IMR-90 (cell line): ENCODE data around the gene CHD9. TPM values are rescaled to one million over a fixed set of nuclear protein-coding genes. Genes with fewer than 3 reads are reported as not detected.

Experiments used
- ATAC-seq: fragments of 200-7000 bp; cut with Tn5 transposase; 2 replicates; pipeline ENCODE4 v1.9.1; 2020; ENCODE audit warnings: low read depth, mild to moderate bottlenecking, moderate library complexity
- BruUV-seq: library from RNA; stranded (reverse); fragments of 400-500 nt; replicated peaks from 2 replicates; lab custom pipeline; 2021; lab: Mats Ljungman, UMichigan
- CTCF ChIA-PET: fragments of 300-600 bp; formaldehyde crosslinking; extraction: SDS; loops from one replicate; lab custom pipeline; 2021; ENCODE audit warnings: antibody characterized with exemption; lab: Yijun Ruan, JAX
- POLR2A ChIA-PET: fragments of 300-600 bp; sonication (Branson Sonifier 250); formaldehyde crosslinking; loops from one replicate; lab custom pipeline; 2022; ENCODE audit warnings: antibody characterized with exemption; ENCODE audit not compliant: unreplicated experiment; lab: Charles Lee
- DNase-seq: peaks from one replicate; pipeline ENCODE4 v3.0.0; 2013
- H2AFZ ChIP-seq: replicated peaks from 2 replicates; pipeline ENCODE3; 2013; ENCODE audit warnings: low read length, mild to moderate bottlenecking; ENCODE audit not compliant: poor library complexity
- H2AK5ac ChIP-seq: 2 replicates; pipeline ENCODE4 v1.6.1; 2013; ENCODE audit warnings: low read depth, low read length, inconsistent platforms
- H2AK9ac ChIP-seq: replicated peaks from 2 replicates; pipeline ENCODE3; 2013; ENCODE audit warnings: mild to moderate bottlenecking, low read depth, low read length, moderate library complexity; ENCODE audit not compliant: poor library complexity
- H2BK120ac ChIP-seq: 2 replicates; pipeline ENCODE4 v1.6.1; 2013; ENCODE audit warnings: low read depth, low read length, inconsistent platforms
- H2BK15ac ChIP-seq: 3 replicates; pipeline ENCODE4 v1.6.1; 2013; ENCODE audit warnings: low read depth, low read length, inconsistent platforms
- H2BK20ac ChIP-seq: 2 replicates; pipeline ENCODE4 v1.6.1; 2013; ENCODE audit warnings: low read depth, mild to moderate bottlenecking, inconsistent platforms, low read length, moderate library complexity
- H2BK5ac ChIP-seq: 2 replicates; pipeline ENCODE4 v1.6.1; 2013; ENCODE audit warnings: mild to moderate bottlenecking, low read depth, low read length, inconsistent platforms; ENCODE audit not compliant: poor library complexity, severe bottlenecking
- H3K14ac ChIP-seq: replicated peaks from 2 replicates; pipeline ENCODE4 v1.6.1; 2013; ENCODE audit warnings: low read depth, low read length, inconsistent platforms
- H3K18ac ChIP-seq: 2 replicates; pipeline ENCODE4 v1.6.1; 2013; ENCODE audit warnings: low read depth, low read length, control low read depth
- H3K23ac ChIP-seq: 2 replicates; pipeline ENCODE4 v1.6.1; 2013; ENCODE audit warnings: low read depth, low read length, inconsistent platforms
- H3K27ac ChIP-seq: 2 replicates; pipeline ENCODE4 v1.5.1; 2013; ENCODE audit warnings: mild to moderate bottlenecking, control low read depth, low read length; ENCODE audit not compliant: insufficient read depth
- H3K27me3 ChIP-seq: 2 replicates; pipeline ENCODE4 v1.6.1; 2013; ENCODE audit warnings: low read length; ENCODE audit not compliant: control insufficient read depth, insufficient read depth
- H3K36me3 ChIP-seq: 2 replicates; pipeline ENCODE4 v1.6.1; 2013; ENCODE audit warnings: low read length, mixed read lengths; ENCODE audit not compliant: control insufficient read depth, insufficient read depth
- H3K4ac ChIP-seq: 2 replicates; pipeline ENCODE4 v1.6.1; 2013; ENCODE audit warnings: low read depth, low read length, inconsistent platforms
- H3K4me1 ChIP-seq: 2 replicates; pipeline ENCODE4 v1.6.1; 2013; ENCODE audit warnings: low read length, mixed read lengths; ENCODE audit not compliant: control insufficient read depth, insufficient read depth
- H3K4me2 ChIP-seq: 2 replicates; pipeline ENCODE4 v1.6.1; 2013; ENCODE audit warnings: low read depth, mild to moderate bottlenecking, control low read depth, low read length, moderate library complexity
- H3K4me3 ChIP-seq: 2 replicates; pipeline ENCODE4 v1.5.1; 2013; ENCODE audit warnings: low read depth, mild to moderate bottlenecking, control low read depth, low read length, moderate library complexity; ENCODE audit not compliant: insufficient read depth
- H3K56ac ChIP-seq: 2 replicates; pipeline ENCODE4 v1.6.1; 2013; ENCODE audit warnings: low read length, inconsistent platforms; ENCODE audit not compliant: insufficient read depth; ENCODE audit errors: extremely low read depth
- H3K79me1 ChIP-seq, 2 experiments: 2 replicates each; pipeline ENCODE4 v1.6.1; 2013; ENCODE audit warnings: low read length in 2 of 2, inconsistent platforms in 1 of 2, low read depth in 1 of 2
- H3K9ac ChIP-seq: 2 replicates; pipeline ENCODE4 v1.6.1; 2013; ENCODE audit warnings: low read depth, low read length, control low read depth
- H3K9me1 ChIP-seq: 2 replicates; pipeline ENCODE4 v1.6.1; 2013; ENCODE audit warnings: low read length, inconsistent platforms; ENCODE audit not compliant: insufficient read depth
- H3K9me3 ChIP-seq: 2 replicates; pipeline ENCODE4 v1.6.1; 2013; ENCODE audit warnings: low read length; ENCODE audit not compliant: control insufficient read depth, insufficient read depth
- H4K20me1 ChIP-seq: 2 replicates; pipeline ENCODE4 v1.6.1; 2013; ENCODE audit warnings: low read length, inconsistent platforms; ENCODE audit not compliant: insufficient read depth
- H4K5ac ChIP-seq: 2 replicates; pipeline ENCODE4 v1.6.1; 2013; ENCODE audit warnings: mild to moderate bottlenecking, low read depth, low read length, control low read depth
- H4K8ac ChIP-seq, 2 experiments: 2 replicates each; pipeline ENCODE4 v1.6.1; 2013; ENCODE audit warnings: low read depth in 2 of 2, low read length in 2 of 2, control low read depth in 1 of 2, inconsistent platforms in 1 of 2
- H4K91ac ChIP-seq: 2 replicates; pipeline ENCODE4 v1.6.1; 2013; ENCODE audit warnings: low read depth, low read length, inconsistent platforms; ENCODE audit not compliant: insufficient read depth
- CHD1 ChIP-seq: IDR thresholded peaks from 2 replicates; pipeline ENCODE4 v1.6.1; 2012; ENCODE audit warnings: low read depth, low read length, improper control_type of control experiment
- FOS ChIP-seq: fragments of 150-350 bp; IDR thresholded peaks from 2 replicates; pipeline ENCODE4 v1.6.1; 2016; ENCODE audit warnings: low read depth, low read length
- MAZ ChIP-seq: IDR thresholded peaks from 2 replicates; pipeline ENCODE4 v1.6.1; 2012; ENCODE audit warnings: low read depth, mild to moderate bottlenecking, low read length, improper control_type of control experiment, moderate library complexity, borderline replicate concordance
- RCOR1 ChIP-seq: IDR thresholded peaks from 2 replicates; pipeline ENCODE4 v1.6.1; 2012; ENCODE audit warnings: mild to moderate bottlenecking, low read length, improper control_type of control experiment; ENCODE audit not compliant: insufficient replicate concordance
- RFX5 ChIP-seq: IDR thresholded peaks from 2 replicates; pipeline ENCODE4 v1.8.0; 2012; ENCODE audit warnings: low read depth, mild to moderate bottlenecking, low read length, moderate library complexity
- WGBS, 2 experiments: methylation state at CpG; one replicate each; pipeline versions ENCODE4 v1.1.5 to v1.1.7; 2013; ENCODE audit warnings: missing lambda C conversion rate in 2 of 2; ENCODE audit not compliant: insufficient read length in 1 of 2; ENCODE audit errors: extremely low coverage in 2 of 2; 5-methylcytosine and 5-hydroxymethylcytosine counted together
- dilution Hi-C: fragments of 300-500 bp; cut with HindIII; formaldehyde crosslinking; loops from one replicate; pipeline ENCODE4 v1.14.3; 2018; ENCODE audit warnings: low sequenced_read_pairs; ENCODE audit not compliant: unreplicated experiment
- in situ Hi-C: fragments of 300-500 bp; cut with MboI; formaldehyde crosslinking; loops from 3 replicates; pipeline ENCODE4 v1.14.3; 2019; ENCODE audit warnings: low sequenced_read_pairs, inconsistent platforms, mixed read lengths
- intact Hi-C: fragments of 100-400 bp; cut with micrococcal nuclease; formaldehyde crosslinking; loops from 2 replicates; pipeline ENCODE4 v1.10.0; 2022
- polyA plus RNA-seq, 3 experiments: library from polyadenylated mRNA; depleted of rRNA; stranded (reverse); fragments of >200 nt; gene quantifications; 2 replicates each; pipeline ENCODE4 v1.2.3, GENCODE V29; 2012; ENCODE audit warnings: low replicate concordance in 1 of 3
- total RNA-seq: library from RNA; depleted of rRNA; stranded (reverse); fragments of >200 nt; gene quantifications from 2 replicates; pipeline ENCODE4 v1.2.3, GENCODE V29; 2012
- TF ChIP-seq, protein P1 (sequence below): fragments of 150-350 bp; IDR thresholded peaks from 2 replicates; pipeline ENCODE4 v1.6.1; 2017; ENCODE audit warnings: mild to moderate bottlenecking, antibody characterized with exemption, low read length, low read depth

CHD9 gene
- total and polyA plus RNA-seq, 2 of the 4 experiments (the other 2 are of a cell fraction): 9.1 to 48.8 TPM

DNA sequence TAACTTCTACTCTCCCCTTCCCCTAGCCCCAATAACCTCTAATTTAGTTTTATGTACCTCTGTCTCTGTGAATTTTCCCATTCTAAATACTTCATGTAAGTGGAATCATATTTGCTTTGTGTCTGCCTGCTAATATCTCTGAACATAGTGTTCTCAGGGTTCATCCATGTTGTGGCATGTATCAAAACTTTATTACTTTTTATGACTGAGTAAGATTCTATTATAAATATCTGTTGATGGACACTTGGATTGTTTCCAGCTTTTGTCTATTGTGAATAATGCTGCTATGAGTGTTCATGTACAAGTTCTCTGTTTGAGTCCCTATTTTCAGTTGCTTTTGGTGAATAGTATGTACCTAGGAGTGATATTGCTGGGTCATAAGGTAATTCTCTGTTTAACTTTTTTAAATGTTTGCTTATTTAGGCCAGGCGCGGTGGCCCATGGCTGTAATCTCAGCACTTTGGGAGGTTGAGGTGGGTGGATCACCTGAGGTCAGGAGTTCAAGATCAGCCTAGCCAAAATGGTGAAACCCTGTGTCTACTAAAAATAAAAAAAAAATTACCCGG lies 92.8 kb downstream of the CHD9 start:
- Histone ChIP-seq H4K91ac (no peak overlapping the region), H3K4me1 (peaks cover 5% of the 10 kb centered on the region), H3K4me3 (no peak overlapping the region), H3K9ac (no peak overlapping the region), H3K23ac (no peak overlapping the region), H3K79me1 (peaks cover 18 to 29% of the 10 kb centered on the region in 2 experiments), H2BK20ac (no peak overlapping the region), H2AFZ (no peak overlapping the region), H2AK5ac (no peak overlapping the region), H3K4ac (no peak overlapping the region), H4K5ac (no peak overlapping the region), H3K4me2 (no peak overlapping the region), H2BK120ac (no peak overlapping the region), H3K9me1 (no peaks in the 10 kb centered on the region), H2AK9ac (no peak overlapping the region), H2BK5ac (no peak overlapping the region), H4K20me1 (peaks cover 13% of the 10 kb centered on the region), H4K8ac (no peak overlapping the region), H3K27me3 (no peaks in the 10 kb centered on the region), H3K36me3 (peaks cover 2% of the 10 kb centered on the region; the same call in 1 of the 2 replicates), H3K27ac (no peak overlapping the region), H3K14ac (no peak overlapping the region), H2BK15ac (no peak overlapping the region), H3K56ac (no peak overlapping the region), H3K9me3 (no peaks in the 10 kb centered on the region), H3K18ac (no peak overlapping the region)
- dilution Hi-C loops: no loop called here
- intact Hi-C loops: no loop called here
- in situ Hi-C loops: no loop called here
- ATAC-seq (no peak), DNase-seq (no peak)
- BruUV-seq: no TSS peak
- TF ChIP-seq, protein P1, sequence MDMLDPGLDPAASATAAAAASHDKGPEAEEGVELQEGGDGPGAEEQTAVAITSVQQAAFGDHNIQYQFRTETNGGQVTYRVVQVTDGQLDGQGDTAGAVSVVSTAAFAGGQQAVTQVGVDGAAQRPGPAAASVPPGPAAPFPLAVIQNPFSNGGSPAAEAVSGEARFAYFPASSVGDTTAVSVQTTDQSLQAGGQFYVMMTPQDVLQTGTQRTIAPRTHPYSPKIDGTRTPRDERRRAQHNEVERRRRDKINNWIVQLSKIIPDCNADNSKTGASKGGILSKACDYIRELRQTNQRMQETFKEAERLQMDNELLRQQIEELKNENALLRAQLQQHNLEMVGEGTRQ: no peak
- no peak for TF ChIP-seq RFX5
- TF ChIP-seq MAZ: no peak
- no peak for TF ChIP-seq FOS
- no peak for TF ChIP-seq CHD1
- TF ChIP-seq RCOR1: no peak
- ChIA-PET CTCF (no interaction called here), POLR2A (no interaction called here)
- WGBS, 2 experiments: no CpG with 5 or more reads among the region's 3 CpGs
